Measurements from ENCODE around the gene TCEA3. TPM values are rescaled to one million over a fixed set of nuclear protein-coding genes. Genes with fewer than 3 reads are reported as not detected.

The TCEA3 gene
- total RNA-seq, 3 donors from 2014 or later (not counting 1 experiment from before 2014, with no cell fraction given) = 0.75 to 1.5 (median 0.94) TPM

DNA sequence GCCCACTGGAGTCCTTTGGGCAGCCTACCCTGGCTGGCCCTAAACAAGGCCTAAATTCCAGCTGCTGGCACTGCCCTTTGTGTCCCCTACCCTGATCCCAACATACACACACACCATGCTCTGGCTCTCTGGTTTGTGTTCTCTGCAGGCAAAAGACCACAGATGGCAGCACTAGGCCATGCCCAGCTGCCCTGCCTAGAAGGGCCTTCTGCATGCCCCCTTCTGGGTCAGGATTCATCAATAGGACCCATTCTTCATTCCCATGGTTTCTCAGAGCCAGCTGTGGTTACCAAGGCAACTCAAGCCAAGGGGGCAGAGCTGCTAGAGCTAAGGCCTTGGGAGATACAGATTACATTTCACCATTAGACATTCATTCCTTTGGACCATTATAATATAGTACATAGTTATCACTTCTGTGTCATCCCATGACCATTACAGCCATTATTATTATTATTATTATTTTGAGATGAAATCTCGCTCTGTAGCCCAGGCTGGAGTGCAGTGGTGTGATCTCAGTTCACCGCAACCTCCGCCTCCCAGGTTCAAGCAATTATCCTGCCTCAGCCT lies 42.0 kb upstream of the TCEA3 start:
- intact Hi-C loops (cut with micrococcal nuclease) = no loop called here
- no peaks in the 10 kb centered on the region for H3K4me1 ChIP-seq (ENCODE audit: control insufficient read depth, insufficient read depth, low read length)
- H3K4me3 ChIP-seq (ENCODE audit: low read length) = no peak overlapping the region
- H3K9me3 ChIP-seq (ENCODE audit: control insufficient read depth, insufficient read depth, low read length) = no peaks in the 10 kb centered on the region
- DNase-seq (no peak), ATAC-seq (no peak)
- WGBS (ENCODE audit: insufficient coverage) = 95% methylated on average over 3 of the region's 3 CpGs
- no peaks in the 10 kb centered on the region for H3K4me1 Mint-ChIP-seq
- H3K27me3 Mint-ChIP-seq (ENCODE audit: low read depth in 2 of 2) = peaks cover 6 to 7% of the 10 kb centered on the region in 2 donors
- H3K27me3 ChIP-seq (ENCODE audit: control insufficient read depth, insufficient read depth, low read length) = no peaks in the 10 kb centered on the region
- no peak overlapping the region for H3K27ac ChIP-seq (ENCODE audit: low read length)
- no peak overlapping the region for H3K4me3 Mint-ChIP-seq
- no peaks in the 10 kb centered on the region for H3K36me3 ChIP-seq (ENCODE audit: control insufficient read depth, insufficient read depth, low read length)
- TF ChIP-seq, protein P1, sequence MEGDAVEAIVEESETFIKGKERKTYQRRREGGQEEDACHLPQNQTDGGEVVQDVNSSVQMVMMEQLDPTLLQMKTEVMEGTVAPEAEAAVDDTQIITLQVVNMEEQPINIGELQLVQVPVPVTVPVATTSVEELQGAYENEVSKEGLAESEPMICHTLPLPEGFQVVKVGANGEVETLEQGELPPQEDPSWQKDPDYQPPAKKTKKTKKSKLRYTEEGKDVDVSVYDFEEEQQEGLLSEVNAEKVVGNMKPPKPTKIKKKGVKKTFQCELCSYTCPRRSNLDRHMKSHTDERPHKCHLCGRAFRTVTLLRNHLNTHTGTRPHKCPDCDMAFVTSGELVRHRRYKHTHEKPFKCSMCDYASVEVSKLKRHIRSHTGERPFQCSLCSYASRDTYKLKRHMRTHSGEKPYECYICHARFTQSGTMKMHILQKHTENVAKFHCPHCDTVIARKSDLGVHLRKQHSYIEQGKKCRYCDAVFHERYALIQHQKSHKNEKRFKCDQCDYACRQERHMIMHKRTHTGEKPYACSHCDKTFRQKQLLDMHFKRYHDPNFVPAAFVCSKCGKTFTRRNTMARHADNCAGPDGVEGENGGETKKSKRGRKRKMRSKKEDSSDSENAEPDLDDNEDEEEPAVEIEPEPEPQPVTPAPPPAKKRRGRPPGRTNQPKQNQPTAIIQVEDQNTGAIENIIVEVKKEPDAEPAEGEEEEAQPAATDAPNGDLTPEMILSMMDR (IDR thresholded peaks at IDR 0.05) = no peak
- no peak overlapping the region for H3K27ac Mint-ChIP-seq
- H3K9me3 Mint-ChIP-seq = no peaks in the 10 kb centered on the region
- H3K36me3 Mint-ChIP-seq = no peaks in the 10 kb centered on the region

DNA sequence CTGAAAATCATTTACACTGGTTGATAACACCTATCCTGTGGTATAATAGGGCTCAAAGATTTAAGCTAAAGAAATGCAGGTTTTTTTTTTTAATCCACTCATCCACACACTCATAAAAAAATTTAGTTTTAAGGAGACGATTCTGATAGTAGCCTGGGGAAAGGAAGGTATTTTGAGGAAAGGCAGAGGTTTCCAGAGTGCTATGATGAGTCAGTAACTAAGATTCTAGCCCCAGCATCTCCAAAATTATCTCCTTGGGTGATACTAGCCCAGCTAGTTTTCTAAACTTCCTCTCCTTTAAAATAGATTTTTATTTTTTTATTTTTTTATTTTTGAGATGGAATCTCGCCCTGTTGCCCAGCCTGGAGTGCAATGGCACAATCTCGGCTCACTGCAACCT lies 38.7 kb upstream of the TCEA3 start:
- Histone ChIP-seq H3K9me3 (ENCODE audit: control insufficient read depth, insufficient read depth, low read length) (no peaks in the 10 kb centered on the region), H3K27me3 (ENCODE audit: control insufficient read depth, insufficient read depth, low read length) (no peaks in the 10 kb centered on the region), H3K36me3 (ENCODE audit: control insufficient read depth, insufficient read depth, low read length) (no peaks in the 10 kb centered on the region), H3K27ac (ENCODE audit: low read length) (no peak overlapping the region), H3K4me3 (ENCODE audit: low read length) (no peak overlapping the region), H3K4me1 (ENCODE audit: control insufficient read depth, insufficient read depth, low read length) (no peaks in the 10 kb centered on the region)
- intact Hi-C loops (cut with micrococcal nuclease) = no loop called here
- Mint-ChIP-seq H3K27ac (no peak overlapping the region), H3K4me1 (no peaks in the 10 kb centered on the region), H3K27me3 (ENCODE audit: low read depth in 2 of 2) (peaks cover 16 to 28% of the 10 kb centered on the region in 2 donors), H3K9me3 (no peaks in the 10 kb centered on the region), H3K4me3 (no peak overlapping the region), H3K36me3 (no peaks in the 10 kb centered on the region)
- ATAC-seq (no peak), DNase-seq (no peak)
- TF ChIP-seq, protein P1 (IDR thresholded peaks at IDR 0.05) = no peak
- WGBS (ENCODE audit: insufficient coverage) = 90% methylated on average over 2 of the region's 3 CpGs

- H3K4me3 ChIP-seq (ENCODE audit: low read length) = no peak overlapping the region
- Mint-ChIP-seq H3K4me3 (no peak overlapping the region), H3K36me3 (no peaks in the 10 kb centered on the region), H3K9me3 (no peaks in the 10 kb centered on the region), H3K27me3 (ENCODE audit: low read depth in 2 of 2) (peaks cover 17 to 33% of the 10 kb centered on the region in 2 donors), H3K27ac (no peak overlapping the region), H3K4me1 (no peaks in the 10 kb centered on the region)
- TF ChIP-seq, protein P1 (IDR thresholded peaks at IDR 0.05) = no peak
- intact Hi-C loops (cut with micrococcal nuclease) = no loop called here
- H3K27me3 ChIP-seq (ENCODE audit: control insufficient read depth, insufficient read depth, low read length) = no peaks in the 10 kb centered on the region
- no peaks in the 10 kb centered on the region for H3K36me3 ChIP-seq (ENCODE audit: control insufficient read depth, insufficient read depth, low read length)
- WGBS (ENCODE audit: insufficient coverage) = 74% methylated on average over 1 of the region's 2 CpGs
- DNase-seq (no peak), ATAC-seq (no peak)
- H3K4me1 ChIP-seq (ENCODE audit: control insufficient read depth, insufficient read depth, low read length) = no peaks in the 10 kb centered on the region
- no peaks in the 10 kb centered on the region for H3K9me3 ChIP-seq (ENCODE audit: control insufficient read depth, insufficient read depth, low read length)
- no peak overlapping the region for H3K27ac ChIP-seq (ENCODE audit: low read length)
Measured at GRCh38 chr1:23462766-23463165, 38.2 kb upstream of the TCEA3 start.

- intact Hi-C loops (cut with micrococcal nuclease) = no loop called here
- Histone ChIP-seq H3K27me3 (ENCODE audit: control insufficient read depth, insufficient read depth, low read length) (no peaks in the 10 kb centered on the region), H3K9me3 (ENCODE audit: control insufficient read depth, insufficient read depth, low read length) (no peaks in the 10 kb centered on the region), H3K36me3 (ENCODE audit: control insufficient read depth, insufficient read depth, low read length) (no peaks in the 10 kb centered on the region), H3K4me3 (ENCODE audit: low read length) (no peak overlapping the region), H3K4me1 (ENCODE audit: control insufficient read depth, insufficient read depth, low read length) (no peaks in the 10 kb centered on the region), H3K27ac (ENCODE audit: low read length) (no peak overlapping the region)
- Mint-ChIP-seq H3K27ac (no peak overlapping the region), H3K4me1 (no peaks in the 10 kb centered on the region), H3K27me3 (ENCODE audit: low read depth in 2 of 2) (peaks cover 22 to 44% of the 10 kb centered on the region in 2 donors), H3K9me3 (no peaks in the 10 kb centered on the region), H3K4me3 (no peak overlapping the region), H3K36me3 (no peaks in the 10 kb centered on the region)
- DNase-seq (no peak), ATAC-seq (no peak)
- 80% methylated on average over 3 of the region's 3 CpGs for WGBS (ENCODE audit: insufficient coverage)
- TF ChIP-seq, protein P1 (IDR thresholded peaks at IDR 0.05) = no peak
Measured at GRCh38 chr1:23461050-23461449, 36.5 kb upstream of the TCEA3 start.
